ENCODE measurements around the gene C10orf62.

DNA sequence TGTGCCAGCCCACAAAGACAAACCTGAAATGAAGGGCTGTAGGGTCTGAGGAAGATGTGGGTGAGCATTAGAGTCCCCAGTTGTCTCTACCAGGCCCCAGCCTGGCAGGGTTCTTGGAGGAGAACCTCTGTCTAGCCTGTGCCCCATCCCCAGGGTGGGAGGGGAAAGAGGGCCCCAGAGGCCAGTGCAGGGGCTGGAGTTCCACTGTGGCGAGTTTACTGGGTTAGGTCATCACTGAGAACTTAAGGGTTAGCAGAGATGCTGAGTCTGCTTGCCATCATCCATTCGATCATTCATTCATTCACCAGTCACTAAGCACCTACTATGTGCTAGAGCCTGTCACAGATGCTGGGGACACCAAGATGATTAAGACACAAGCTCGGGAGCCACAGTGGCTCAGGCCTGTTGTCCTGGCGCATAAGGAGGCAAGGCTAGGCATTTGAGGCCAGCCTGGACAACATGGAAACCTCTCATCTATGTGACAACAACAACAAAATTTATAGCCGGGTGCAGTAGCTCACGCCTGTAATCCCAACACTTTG lies 14.3 kb upstream of the C10orf62 start:
- TF ChIP-seq, protein P1, sequence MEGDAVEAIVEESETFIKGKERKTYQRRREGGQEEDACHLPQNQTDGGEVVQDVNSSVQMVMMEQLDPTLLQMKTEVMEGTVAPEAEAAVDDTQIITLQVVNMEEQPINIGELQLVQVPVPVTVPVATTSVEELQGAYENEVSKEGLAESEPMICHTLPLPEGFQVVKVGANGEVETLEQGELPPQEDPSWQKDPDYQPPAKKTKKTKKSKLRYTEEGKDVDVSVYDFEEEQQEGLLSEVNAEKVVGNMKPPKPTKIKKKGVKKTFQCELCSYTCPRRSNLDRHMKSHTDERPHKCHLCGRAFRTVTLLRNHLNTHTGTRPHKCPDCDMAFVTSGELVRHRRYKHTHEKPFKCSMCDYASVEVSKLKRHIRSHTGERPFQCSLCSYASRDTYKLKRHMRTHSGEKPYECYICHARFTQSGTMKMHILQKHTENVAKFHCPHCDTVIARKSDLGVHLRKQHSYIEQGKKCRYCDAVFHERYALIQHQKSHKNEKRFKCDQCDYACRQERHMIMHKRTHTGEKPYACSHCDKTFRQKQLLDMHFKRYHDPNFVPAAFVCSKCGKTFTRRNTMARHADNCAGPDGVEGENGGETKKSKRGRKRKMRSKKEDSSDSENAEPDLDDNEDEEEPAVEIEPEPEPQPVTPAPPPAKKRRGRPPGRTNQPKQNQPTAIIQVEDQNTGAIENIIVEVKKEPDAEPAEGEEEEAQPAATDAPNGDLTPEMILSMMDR (IDR thresholded peaks at IDR 0.05) = no peak
- TF ChIP-seq POLR2A (IDR thresholded peaks at IDR 0.05) = no peak

Measured in right lobe of liver (tissue), 4 donors.